NCI-H146 treated with DMSO at 0.1 percent for 48 hours (cell line): ENCODE data around the gene SLC7A7.
"Not testable (repeated sequence)": the region's sequence is repeated elsewhere in the genome, so short reads cannot be mapped to it uniquely, and the experiment has no call there.

Experiments
- DNase-seq: peaks from one replicate; lab custom pipeline; 2025; ENCODE audit not compliant: unreplicated experiment; lab: John Stamatoyannopoulos, UW

SLC7A7 gene

DNA sequence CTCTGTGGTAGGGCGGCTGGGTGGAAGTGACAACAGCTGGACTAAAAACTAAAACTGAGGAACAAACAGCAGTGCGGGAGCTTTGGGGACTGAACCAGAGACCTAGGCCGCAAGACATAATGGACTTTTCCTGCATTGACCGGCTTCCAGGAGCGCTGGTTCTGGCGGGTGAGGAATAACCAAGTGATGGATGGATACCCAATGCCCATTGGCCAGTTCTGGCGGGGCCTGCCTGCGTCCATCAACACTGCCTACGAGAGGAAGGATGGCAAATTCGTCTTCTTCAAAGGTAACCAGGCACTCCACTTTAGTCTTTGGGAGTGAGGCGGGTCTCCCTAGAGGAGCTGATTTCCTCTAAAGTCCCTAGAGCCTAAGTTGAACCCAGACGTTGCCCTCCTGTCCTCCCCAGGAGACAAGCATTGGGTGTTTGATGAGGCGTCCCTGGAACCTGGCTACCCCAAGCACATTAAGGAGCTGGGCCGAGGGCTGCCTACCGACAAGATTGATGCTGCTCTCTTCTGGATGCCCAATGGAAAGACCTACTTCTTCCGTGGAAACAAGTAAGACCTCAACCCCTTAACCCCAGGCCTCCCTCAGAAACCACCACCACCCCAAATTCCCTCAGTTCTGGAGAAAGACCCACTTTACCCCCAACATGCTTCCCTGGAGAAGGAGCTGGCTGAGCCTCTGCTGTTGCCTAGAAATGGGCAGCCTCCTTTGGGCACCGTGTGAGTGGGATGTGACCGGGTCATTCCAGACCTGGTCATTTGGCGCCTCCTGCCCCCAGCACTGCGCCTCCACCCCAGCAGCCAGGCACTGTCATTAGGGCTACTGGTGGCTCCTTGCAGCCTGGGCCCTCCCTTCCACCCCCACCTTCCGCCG, 29.2 kb upstream of the SLC7A7 start:
- DNase-seq: no peak

DNA sequence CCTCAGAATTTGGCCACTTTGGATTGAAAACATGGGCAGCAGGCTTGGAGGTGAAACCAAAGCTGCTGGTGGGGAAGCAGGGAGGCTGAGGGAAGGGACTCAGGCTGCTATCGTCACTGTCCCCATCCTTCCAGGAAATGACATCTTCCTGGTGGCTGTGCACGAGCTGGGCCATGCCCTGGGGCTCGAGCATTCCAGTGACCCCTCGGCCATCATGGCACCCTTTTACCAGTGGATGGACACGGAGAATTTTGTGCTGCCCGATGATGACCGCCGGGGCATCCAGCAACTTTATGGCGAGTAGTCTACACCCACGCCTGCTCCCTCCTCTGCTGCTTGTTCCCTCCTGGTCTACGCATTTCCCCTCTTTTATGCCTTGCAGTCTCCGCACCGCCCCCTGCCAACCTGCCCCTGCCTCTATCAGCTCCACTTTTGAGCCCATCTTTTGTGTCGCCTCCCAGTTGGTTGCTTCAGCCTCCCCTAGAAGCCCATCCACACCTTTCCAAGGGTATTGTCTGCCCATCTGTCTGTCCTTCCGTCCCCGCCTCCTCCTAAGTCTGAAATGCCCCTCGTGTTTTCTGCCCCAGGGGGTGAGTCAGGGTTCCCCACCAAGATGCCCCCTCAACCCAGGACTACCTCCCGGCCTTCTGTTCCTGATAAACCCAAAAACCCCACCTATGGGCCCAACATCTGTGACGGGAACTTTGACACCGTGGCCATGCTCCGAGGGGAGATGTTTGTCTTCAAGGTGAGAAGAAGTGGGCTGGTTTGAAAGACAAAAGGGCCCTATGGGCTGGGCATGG, 28.1 kb upstream of the SLC7A7 start:
- no peak for DNase-seq

DNA sequence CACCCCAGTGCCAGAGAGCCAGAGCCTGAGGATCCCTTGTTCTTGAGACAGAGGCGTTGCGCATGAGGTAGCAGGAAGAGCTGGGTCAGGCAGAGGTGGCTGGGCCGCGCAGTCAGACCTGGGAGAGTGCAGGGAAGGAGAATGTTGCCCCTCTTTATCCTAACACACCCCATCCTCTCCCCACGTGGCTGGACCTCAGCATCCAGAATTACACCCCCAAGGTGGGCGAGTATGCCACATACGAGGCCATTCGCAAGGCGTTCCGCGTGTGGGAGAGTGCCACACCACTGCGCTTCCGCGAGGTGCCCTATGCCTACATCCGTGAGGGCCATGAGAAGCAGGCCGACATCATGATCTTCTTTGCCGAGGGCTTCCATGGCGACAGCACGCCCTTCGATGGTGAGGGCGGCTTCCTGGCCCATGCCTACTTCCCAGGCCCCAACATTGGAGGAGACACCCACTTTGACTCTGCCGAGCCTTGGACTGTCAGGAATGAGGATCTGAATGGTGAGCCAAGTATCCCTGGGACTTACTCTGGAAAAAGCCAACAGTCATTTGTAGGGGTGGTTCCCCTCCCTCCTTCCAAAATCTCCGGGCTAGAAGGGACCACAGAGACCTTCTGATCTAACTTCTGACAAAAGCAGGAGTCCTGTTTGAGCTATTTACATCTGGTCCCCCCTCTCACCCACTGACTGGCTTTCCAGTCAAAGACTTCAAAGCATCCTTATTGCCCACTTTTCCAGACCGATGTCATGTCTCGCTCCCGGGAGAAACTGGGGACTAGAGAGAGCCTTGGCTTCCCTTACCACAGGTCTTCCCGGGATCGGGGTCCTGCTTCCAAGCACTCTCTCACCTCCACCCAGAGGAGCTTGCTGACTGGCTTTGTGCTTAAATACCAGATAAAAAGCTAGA, 27.2 kb upstream of the SLC7A7 start:
- DNase-seq: no peak

DNA sequence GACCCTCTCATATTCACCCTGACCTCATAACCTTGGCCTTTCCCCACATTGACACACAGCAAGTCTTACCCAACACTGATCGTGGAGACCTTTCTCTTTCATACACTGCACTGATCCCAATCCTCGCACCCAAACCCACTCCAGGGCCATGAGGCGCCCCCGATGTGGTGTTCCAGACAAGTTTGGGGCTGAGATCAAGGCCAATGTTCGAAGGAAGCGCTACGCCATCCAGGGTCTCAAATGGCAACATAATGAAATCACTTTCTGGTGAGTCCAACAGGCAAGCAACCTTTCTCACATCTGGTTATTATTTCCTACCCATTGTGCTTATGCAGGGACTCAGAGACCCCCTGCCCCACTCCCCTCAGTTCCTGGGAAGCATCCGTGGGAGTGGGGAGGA, 26.5 kb upstream of the SLC7A7 start:
- DNase-seq: no peak

DNA sequence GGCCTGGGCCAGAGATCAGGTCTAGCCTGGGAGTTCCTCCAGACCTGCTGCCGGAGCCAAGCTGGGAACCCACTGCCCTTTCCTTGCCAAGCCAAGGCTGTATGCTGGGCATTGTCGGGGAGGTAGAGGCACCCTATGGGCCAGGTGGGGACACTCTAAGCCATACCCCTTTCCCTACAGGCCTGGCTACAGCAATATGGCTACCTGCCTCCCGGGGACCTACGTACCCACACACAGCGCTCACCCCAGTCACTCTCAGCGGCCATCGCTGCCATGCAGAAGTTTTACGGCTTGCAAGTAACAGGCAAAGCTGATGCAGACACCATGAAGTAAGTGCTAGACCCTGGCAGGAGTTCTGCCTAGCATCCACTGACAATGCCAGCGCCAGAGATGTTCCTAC, 26.1 kb upstream of the SLC7A7 start:
- DNase-seq: no peak

DNA sequence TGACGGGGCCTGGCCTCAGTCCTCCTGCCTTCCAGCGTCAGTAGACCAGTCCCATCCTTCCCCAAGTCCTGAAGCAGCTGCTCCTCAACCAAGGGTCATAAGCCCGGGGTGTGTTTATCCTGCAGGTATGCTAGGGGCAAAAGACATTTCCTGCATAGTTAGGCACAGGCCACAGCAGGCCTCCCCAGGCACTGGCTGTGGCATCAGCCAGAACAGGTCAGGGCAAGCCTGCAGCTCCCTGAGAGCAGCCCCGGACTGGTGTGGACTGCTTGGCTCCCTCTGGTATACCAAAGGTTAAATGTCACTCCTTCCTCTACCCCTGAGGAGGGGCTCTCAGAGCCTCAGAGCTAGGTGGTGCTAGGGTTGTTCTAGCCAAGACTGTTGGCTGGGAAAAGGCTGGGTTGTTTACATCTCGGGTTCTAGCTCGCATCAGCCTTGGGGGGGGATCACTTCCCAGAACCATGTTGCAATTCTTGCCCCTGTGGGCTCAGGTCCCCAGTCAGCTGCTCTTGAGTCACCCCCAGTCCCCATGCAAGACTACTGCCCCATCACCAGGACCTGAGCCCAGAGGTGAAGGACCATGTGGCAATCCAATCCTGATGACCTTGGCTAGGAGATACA, 24.0 kb upstream of the SLC7A7 start:
- DNase-seq: no peak

DNA sequence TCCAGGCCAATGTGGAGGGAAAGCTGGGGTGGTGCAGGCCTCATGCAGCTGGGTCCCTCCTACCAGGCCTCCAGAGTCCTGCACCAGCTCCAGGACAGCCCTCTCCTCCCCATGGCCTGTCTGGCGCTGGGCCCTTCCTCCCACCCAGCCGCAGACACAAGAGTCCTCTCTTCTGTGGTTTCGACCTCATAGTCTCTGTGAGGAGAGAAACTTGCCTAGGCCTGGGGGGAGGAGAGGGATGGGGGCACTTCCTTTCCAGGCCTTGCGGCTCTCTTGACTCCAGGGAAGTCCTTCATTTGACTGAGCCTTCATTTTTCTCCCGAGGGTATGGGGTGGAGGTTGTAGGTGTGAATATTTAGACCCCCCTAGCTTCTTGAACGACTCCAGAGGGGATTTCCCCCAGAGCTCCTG, 23.4 kb upstream of the SLC7A7 start:
- no peak for DNase-seq

DNA sequence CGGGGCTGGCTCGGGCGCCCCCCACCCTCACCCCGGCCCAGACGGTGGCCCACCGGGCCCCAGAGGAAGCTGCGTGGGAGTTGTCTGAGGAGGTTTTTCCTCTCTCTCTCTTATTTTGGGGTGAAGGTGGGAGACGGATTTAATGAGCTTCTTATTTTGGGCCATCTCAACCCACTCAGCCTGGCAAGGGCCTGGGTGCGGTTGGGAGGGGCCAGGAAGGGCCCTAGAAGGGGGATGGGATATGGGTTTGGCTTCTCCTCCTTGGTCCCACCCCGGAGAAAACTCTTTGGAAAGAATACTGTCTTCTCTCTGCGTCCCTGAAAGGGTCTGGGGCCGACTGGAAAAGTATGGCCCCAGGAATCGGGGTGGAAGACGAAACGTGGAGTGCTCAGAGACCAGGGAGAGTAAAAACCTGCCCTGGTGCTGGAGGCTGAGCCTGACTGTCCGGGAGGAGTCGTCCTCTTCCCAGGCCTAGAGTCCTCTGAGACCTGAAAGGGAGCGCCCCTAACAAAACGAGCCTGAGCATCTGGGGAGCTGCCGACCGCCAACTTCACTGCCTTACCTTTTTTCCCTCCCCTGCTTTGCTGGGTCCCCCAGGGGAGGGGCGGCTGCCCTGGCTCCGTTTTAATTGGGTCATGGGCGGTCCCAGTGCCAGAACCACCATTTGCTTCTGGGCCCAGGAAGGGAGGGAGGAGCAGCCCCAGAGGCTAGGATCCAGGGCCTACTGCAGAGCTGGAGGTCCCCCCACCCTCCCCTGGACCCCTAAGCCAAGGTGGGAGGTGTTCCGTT, 22.7 kb upstream of the SLC7A7 start:
- DNase-seq: no peak

DNA sequence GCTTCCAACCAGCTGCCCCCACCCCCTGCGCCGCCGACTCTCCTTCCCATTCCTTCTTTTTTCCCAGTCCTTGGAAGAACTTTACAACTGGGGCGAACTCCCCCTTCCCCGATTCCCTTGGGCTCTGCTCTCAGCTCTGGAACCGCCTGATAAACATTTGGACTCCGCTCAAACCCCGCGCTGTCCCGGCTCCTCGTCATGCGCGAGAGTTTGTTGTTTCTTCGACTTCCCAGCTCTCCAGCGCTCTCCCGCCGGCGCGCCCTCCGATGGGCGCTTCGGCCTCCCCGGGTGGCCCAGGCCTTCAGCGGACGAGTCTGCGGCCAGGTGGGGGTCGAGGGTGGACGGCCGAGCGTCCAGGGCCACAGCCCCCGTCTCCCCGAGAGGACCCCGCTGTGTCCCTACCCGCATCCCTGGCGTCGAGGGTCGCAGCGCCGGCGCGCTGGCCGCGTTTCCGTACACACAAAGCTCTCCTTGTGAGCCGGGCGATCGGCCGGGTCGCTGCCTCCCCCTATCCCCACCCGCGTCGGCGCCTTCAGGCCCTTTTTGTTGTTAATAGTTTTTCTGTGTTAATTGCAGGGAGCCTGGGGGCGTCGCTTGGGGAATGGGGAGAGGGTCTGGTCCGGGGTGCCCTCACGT, 22.0 kb upstream of the SLC7A7 start:
- no peak for DNase-seq

DNA sequence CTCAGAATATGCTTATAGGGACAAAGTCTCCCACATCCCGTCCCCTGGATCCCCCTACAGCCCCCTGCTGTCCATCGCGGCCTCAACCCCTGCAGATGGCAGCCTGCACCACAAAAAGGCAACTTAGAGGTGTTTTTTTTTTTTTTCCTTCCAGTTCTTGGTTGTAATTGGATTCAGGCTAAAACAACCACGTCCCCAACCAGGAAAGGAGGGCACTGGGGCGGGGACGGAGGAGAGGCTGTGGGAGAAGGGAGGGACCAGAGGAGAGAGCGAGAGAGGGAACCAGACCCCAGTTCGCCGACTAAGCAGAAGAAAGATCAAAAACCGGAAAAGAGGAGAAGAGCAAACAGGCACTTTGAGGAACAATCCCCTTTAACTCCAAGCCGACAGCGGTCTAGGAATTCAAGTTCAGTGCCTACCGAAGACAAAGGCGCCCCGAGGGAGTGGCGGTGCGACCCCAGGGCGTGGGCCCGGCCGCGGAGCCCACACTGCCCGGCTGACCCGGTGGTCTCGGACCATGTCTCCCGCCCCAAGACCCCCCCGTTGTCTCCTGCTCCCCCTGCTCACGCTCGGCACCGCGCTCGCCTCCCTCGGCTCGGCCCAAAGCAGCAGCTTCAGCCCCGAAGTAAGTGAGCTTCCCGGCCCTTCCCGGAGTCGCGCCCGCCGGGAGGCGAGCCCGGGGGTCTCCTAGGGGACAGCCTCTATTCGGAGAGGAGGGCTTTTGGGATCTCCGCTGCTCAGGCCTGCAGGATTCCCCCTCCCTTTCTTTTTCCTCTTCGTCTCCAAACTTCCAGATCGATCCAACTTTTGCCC, 21.3 kb upstream of the SLC7A7 start, which contains the start of gene MMP14:
Gene MMP14 (plus strand): TSS at position 285 of the 813 bp plus-strand sequence. CDS start 233 bp downstream, at position 518.
- no peak for DNase-seq

DNA sequence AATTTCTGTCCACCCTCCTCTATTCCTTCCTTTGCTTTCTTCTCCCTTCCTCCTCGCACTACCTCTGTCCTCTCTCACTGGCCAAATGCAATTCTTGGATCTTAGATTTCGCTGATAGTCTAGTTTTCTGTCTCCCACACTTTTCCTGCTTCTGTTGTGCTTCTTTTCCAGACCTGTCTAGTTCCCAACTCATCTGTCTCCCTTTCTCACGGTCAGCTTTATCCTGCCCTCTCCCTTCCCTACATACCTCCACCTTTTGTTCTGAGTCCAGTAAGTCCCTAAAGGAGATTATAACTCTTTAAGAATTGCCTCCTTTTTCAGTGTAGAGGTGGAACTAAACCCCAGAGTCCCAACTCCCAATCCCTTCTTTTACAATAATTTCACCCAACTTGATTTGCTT, 20.3 kb upstream of the SLC7A7 start:
- DNase-seq: no peak

DNA sequence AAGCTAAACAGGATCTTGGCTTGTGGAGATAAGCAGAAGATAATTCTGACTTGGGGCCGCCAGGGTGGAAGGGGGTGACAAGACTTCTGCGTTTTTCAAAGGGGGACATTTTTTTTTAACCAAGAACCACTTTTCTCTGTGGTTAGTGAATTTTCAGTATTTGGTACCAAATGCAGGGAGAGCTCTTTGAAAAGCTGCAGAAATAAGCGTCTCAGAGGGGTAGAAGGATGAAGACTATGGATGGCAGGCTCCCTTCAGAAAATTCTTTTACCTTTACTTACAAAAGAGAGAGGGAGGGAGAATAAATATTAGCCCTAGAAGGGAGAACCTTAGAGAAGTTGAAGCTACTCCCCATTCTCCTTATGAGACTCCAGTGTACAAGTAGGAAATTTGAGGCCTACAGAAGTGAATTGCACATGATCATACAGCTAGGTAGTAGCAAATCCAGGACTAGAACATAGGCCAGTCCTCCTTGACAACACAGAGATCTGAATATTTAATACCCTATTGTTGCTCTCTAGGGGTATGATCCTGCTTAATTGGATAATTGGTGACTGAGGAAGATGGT, 15.3 kb upstream of the SLC7A7 start:
- DNase-seq: no peak

DNA sequence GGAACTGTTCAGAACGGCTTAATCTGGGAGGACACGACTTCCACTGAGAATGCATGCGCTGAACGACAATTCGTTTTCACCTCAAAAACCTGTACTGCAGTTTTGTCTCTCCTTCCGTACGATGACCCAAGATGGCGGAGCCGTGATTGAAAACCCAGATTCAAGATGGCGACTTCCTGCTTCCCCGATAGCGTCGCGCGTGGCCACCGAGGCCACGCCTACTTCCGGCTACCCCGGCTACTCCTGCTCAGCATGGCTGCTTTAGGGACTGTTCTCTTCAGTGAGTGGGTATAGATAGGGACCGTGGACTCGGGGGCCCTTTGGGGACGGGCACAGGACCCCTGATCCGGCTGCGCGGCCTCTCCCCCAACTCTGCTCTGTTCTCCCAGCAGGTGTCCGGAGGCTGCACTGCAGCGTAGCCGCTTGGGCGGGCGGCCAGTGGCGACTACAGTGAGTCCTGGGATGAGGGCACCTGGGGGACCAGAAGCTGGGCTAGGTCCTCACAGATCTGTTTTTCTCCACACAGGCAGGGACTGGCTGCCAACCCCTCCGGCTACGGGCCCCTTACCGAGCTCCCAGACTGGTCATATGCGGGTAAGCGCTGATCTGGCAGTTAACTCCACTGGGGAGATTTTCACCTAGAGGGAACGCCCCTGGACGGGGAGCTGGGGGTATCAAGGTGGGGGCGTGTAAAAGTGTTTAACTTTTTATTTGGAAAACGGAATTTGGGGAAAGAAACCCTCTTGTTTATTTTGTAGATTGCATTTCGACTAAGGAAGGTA, 14.6 kb upstream of the SLC7A7 start, which contains the start of gene MRPL52:
Gene MRPL52 (plus strand): TSS at position 227 of the 782 bp plus-strand sequence. CDS start 26 bp downstream, at position 253.
- DNase-seq: peak; percentile 83

DNA sequence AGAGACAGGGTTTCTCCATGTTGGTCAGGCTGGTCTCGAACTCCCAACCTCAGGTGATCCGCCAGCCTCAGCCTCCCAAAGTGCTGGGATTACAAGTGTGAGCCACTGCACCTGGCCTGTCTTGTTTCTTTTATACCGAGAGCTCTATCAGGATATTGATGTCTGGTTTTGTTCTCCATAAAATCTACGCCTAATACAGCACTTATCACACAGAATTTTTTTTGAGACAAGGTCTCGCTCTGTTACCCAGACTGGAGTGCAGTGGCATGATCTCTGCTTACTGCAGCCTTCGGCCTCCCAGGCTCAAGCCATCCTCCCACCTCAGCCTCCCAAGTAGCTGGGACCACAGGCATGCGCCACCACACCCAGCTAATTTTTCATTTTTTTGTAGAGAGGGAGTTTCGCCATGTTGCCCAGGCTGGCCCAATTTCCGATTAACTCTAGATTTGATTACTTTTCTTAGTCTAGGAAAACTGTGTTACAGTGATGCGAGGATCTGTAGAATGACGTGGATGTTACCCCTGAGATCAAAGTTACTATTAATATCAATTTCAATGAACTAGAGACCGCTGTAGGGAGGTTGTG, 13.9 kb upstream of the SLC7A7 start:
- DNase-seq: not testable (repeated sequence)

DNA sequence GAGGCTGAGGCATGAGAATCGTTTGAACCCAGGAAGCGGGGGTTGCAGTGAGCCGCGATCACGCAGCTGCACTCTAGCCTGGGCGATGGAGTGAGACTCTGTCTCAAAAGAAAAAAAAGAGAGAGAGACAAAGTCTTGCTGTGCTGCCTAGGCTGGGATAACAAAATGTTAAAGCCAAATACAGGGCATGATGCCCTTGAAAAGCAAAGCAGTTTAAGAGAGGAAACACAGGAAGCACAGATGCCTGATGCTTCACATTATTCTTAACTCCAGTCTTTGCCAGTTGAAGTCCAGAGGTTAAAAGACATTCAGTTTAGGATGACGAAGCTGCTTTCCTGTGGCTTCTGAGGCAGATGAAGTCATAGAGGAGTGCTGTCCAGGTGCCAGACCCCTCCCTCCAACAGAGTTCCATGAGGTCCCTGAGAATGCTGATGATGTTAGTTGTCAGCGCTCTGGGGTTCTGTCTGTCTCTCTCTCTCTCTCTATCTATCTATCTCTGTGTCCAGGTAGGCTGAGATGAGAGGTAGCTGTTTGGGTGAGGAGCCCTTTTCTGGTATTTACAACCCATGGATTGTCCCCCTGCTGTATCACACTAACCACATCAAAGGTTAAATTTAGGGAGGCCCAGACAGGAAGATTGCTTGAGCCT, 9.6 kb upstream of the SLC7A7 start:
- no peak for DNase-seq

DNA sequence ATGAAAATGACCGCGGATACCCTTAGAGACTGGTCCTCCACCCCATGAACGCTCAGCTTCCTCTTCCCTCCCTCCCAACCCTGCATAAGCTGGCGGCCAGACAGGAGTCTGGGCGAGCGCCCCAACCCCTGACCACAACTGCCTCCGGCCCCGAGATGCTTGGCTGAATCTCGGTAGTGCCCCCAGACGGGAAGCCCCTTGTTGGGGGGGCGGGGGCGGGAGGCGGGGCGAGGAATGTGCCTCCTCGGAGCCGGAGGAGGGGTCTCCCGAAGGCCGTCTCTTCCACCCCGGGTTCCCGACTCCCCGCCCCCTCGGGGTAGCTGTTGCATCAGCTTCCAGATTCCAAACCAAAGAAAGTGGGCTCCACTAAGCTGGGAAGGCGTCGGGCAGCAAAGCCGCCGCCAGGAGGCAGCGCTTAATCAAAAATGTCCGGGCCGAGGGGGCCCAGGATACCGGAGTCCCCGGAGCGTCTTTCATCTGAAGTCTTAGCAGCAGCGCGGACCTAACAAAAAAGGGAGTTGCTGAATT, 7.4 kb upstream of the SLC7A7 start:
- DNase-seq: no peak
